ENCODE data around the gene TKT. TPM values are rescaled to one million over a fixed set of nuclear protein-coding genes. Genes with fewer than 3 reads are reported as not detected.

The TKT gene
- total and polyA plus RNA-seq, 2 of the 13 experiments (the other 11 are each of a cell fraction or from before 2014, with no cell fraction given), result 150 to 238 TPM

DNA sequence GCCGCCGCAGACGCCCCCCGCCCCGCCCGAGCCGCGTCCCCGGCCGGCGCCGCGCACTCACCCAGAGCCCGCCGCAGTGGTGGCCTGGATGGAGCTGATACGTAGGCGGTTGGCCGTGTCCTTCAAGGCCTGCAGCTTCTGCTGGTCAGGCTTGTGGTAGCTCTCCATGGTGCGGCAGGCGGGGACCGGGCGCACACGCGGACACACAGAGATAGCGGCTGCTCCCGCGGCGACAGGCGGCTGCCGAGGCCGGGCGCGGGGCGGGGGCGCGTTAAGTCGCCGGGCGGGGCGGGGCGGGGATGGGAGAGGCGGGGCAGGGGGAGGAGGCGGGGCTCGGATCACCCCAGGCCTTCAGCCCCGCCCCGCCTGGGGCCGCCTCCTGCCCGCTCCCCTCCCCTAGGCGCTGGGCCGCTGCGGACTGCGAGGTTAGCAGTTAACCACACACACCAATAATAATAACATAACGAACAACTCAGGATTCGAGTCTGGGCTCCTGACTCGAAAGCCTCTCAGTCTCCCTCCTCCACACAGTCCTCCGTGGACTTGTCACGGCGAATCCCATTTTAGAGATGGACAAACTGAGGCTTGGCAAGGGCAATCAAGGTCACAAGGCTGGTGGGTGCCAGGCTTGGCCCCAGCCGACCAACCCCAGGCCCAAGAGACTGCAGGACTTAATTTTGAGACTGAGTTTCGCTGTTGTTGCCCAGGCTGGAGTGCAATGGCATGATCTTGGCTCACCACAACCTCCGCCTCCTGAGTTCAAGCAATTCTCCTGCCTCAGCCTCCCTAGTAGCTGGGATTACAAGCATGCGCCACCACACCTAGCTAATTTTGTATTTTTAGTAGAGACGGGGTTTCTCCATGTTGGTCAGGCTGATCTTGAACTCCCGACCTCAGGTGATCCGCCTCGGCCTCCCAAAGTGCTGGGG, at the start of gene TKT (continued):
- TF ChIP-seq ELK4 (CRISPR knock-in tag; IDR thresholded peaks at IDR 0.05; ENCODE audit: borderline replicate concordance), result no peak
- no peak for TF ChIP-seq RBAK (CRISPR knock-in tag; IDR thresholded peaks at IDR 0.05)
- no peak for TF ChIP-seq AGO1 (IDR thresholded peaks at IDR 0.05; ENCODE audit: low read depth, low read length, poor library complexity, severe bottlenecking)
- TF ChIP-seq, protein P1, sequence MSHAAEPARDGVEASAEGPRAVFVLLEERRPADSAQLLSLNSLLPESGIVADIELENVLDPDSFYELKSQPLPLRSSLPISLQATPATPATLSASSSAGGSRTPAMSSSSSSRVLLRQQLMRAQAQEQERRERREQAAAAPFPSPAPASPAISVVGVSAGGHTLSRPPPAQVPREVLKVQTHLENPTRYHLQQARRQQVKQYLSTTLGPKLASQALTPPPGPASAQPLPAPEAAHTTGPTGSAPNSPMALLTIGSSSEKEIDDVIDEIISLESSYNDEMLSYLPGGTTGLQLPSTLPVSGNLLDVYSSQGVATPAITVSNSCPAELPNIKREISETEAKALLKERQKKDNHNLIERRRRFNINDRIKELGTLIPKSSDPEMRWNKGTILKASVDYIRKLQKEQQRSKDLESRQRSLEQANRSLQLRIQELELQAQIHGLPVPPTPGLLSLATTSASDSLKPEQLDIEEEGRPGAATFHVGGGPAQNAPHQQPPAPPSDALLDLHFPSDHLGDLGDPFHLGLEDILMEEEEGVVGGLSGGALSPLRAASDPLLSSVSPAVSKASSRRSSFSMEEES (CRISPR knock-in tag; IDR thresholded peaks at IDR 0.05), result 0 out of 2 replicates have a peak, but pooled peaks have one; percentile 7
- TF ChIP-seq SIX1 (CRISPR knock-in tag; IDR thresholded peaks at IDR 0.05; ENCODE audit: borderline replicate concordance), result no peak
- TF ChIP-seq NONO (IDR thresholded peaks at IDR 0.05), result no peak
- peak; percentile 55; the same call in 1 of the 2 replicates for TF ChIP-seq NONO (CRISPR knock-in tag; conservative IDR thresholded peaks at IDR 0.05)
- TF ChIP-seq, protein P2, sequence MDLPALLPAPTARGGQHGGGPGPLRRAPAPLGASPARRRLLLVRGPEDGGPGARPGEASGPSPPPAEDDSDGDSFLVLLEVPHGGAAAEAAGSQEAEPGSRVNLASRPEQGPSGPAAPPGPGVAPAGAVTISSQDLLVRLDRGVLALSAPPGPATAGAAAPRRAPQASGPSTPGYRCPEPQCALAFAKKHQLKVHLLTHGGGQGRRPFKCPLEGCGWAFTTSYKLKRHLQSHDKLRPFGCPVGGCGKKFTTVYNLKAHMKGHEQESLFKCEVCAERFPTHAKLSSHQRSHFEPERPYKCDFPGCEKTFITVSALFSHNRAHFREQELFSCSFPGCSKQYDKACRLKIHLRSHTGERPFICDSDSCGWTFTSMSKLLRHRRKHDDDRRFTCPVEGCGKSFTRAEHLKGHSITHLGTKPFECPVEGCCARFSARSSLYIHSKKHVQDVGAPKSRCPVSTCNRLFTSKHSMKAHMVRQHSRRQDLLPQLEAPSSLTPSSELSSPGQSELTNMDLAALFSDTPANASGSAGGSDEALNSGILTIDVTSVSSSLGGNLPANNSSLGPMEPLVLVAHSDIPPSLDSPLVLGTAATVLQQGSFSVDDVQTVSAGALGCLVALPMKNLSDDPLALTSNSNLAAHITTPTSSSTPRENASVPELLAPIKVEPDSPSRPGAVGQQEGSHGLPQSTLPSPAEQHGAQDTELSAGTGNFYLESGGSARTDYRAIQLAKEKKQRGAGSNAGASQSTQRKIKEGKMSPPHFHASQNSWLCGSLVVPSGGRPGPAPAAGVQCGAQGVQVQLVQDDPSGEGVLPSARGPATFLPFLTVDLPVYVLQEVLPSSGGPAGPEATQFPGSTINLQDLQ (CRISPR knock-in tag; IDR thresholded peaks at IDR 0.05), result no peak
- TF ChIP-seq MAFG (CRISPR knock-in tag; IDR thresholded peaks at IDR 0.05), result no peak
- TF ChIP-seq, protein P3, sequence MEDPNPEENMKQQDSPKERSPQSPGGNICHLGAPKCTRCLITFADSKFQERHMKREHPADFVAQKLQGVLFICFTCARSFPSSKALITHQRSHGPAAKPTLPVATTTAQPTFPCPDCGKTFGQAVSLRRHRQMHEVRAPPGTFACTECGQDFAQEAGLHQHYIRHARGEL (CRISPR knock-in tag; IDR thresholded peaks at IDR 0.05), result no peak
- TF ChIP-seq MBNL3 (CRISPR knock-in tag; conservative IDR thresholded peaks at IDR 0.05), result no peak
- no peak for TF ChIP-seq SMARCE1 (IDR thresholded peaks at IDR 0.05; ENCODE audit: borderline replicate concordance)
- no peak for TF ChIP-seq ATF7 (IDR thresholded peaks at IDR 0.05)
- TF ChIP-seq ATF7 (CRISPR knock-in tag; IDR thresholded peaks at IDR 0.05), result no peak
- no peak for TF ChIP-seq ZNF589 (CRISPR knock-in tag; conservative IDR thresholded peaks at IDR 0.05)
- TF ChIP-seq CENPT (CRISPR knock-in tag; IDR thresholded peaks at IDR 0.05; ENCODE audit: low read depth), result no peak
- TF ChIP-seq ZNF432 (CRISPR knock-in tag; IDR thresholded peaks at IDR 0.05; ENCODE audit: borderline replicate concordance), result no peak
- no peak for TF ChIP-seq ZSCAN30 (CRISPR knock-in tag; IDR thresholded peaks at IDR 0.05)
- TF ChIP-seq ZNF768 (CRISPR knock-in tag; IDR thresholded peaks at IDR 0.05), result peak; percentile 76; the same call in 1 of the 2 replicates
- TF ChIP-seq, protein P4, sequence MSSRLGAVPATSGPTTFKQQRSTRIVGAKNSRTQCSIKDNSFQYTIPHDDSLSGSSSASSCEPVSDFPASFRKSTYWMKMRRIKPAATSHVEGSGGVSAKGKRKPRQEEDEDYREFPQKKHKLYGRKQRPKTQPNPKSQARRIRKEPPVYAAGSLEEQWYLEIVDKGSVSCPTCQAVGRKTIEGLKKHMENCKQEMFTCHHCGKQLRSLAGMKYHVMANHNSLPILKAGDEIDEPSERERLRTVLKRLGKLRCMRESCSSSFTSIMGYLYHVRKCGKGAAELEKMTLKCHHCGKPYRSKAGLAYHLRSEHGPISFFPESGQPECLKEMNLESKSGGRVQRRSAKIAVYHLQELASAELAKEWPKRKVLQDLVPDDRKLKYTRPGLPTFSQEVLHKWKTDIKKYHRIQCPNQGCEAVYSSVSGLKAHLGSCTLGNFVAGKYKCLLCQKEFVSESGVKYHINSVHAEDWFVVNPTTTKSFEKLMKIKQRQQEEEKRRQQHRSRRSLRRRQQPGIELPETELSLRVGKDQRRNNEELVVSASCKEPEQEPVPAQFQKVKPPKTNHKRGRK (CRISPR knock-in tag; IDR thresholded peaks at IDR 0.05), result no peak
- 0 out of 2 replicates have a peak, but pooled peaks have one; percentile 35 for TF ChIP-seq SP140L (CRISPR knock-in tag; IDR thresholded peaks at IDR 0.05; ENCODE audit: borderline replicate concordance)
- TF ChIP-seq RORA (CRISPR knock-in tag; IDR thresholded peaks at IDR 0.05), result no peak
